ENCODE results near the gene CEP70.

DNA sequence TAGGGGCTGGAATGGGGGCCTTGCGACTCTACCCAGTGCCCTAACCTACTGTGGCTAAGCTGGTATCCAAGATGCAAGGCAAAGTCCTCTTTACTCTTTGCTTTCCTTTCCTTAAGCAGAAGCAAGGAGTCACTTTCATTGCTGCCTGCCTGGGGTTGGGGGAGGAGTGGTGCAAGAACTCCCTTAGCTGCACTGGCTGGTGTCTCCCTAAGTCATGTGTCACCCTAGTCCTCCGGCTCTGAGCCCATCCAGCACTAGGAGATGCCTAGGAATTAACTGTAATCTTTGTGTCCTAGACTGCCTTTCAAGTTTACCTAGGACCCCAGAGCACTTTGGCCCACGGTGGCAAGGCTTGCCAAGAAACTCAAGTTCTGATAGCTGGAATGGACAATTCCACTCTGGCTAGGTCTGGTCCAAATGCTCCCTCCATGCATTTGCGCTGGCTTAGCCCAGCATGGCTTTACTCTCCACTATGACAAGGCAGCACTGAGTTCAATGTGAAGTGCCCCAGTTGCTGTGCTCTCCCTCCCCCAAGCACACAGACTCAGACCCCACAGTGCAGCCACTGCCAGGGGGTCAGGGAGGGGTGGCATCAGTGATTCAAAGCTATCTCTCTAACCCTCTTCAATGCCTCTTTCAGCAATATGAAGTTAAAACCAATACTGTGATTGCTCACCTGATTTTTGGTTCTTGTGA is 100.9 kb downstream of the CEP70 start:
- TF ChIP-seq, protein P1, sequence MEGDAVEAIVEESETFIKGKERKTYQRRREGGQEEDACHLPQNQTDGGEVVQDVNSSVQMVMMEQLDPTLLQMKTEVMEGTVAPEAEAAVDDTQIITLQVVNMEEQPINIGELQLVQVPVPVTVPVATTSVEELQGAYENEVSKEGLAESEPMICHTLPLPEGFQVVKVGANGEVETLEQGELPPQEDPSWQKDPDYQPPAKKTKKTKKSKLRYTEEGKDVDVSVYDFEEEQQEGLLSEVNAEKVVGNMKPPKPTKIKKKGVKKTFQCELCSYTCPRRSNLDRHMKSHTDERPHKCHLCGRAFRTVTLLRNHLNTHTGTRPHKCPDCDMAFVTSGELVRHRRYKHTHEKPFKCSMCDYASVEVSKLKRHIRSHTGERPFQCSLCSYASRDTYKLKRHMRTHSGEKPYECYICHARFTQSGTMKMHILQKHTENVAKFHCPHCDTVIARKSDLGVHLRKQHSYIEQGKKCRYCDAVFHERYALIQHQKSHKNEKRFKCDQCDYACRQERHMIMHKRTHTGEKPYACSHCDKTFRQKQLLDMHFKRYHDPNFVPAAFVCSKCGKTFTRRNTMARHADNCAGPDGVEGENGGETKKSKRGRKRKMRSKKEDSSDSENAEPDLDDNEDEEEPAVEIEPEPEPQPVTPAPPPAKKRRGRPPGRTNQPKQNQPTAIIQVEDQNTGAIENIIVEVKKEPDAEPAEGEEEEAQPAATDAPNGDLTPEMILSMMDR (IDR thresholded peaks at IDR 0.05): no peak
- no peak for TF ChIP-seq EZH2 (IDR thresholded peaks at IDR 0.05; ENCODE audit: borderline replicate concordance, insufficient read depth, low read depth, low read length, poor library complexity, severe bottlenecking)

Measured in B cell (primary cell).